Pons (tissue), 1 donor: ENCODE results near the gene SHTN1.

Experiments
- DNase-seq: peaks from one replicate; pipeline ENCODE4 v3.0.0-alpha.2; 2016; ENCODE audit warnings: low spot score

The SHTN1 gene

GRCh38 chr10:116870949-116871348 is 134.0 kb downstream of the SHTN1 start:
- DNase-seq, result no peak

- no peak for DNase-seq
These were observed 136.3 kb downstream of the SHTN1 start for GRCh38 chr10:116868722-116869121.

- DNase-seq, result no peak
These were observed 136.8 kb downstream of the SHTN1 start for GRCh38 chr10:116868198-116868676.

- DNase-seq, result no peak
These were observed 137.9 kb downstream of the SHTN1 start for GRCh38 chr10:116866987-116867595.

- no peak for DNase-seq
These were observed 138.9 kb downstream of the SHTN1 start for GRCh38 chr10:116866066-116866465.

- no peak for DNase-seq
These were observed 140.6 kb downstream of the SHTN1 start for GRCh38 chr10:116864436-116864835.

- DNase-seq, result no peak
These were observed 143.2 kb downstream of the SHTN1 start for GRCh38 chr10:116861796-116862195.

GRCh38 chr10:116857156-116857555 is 147.8 kb downstream of the SHTN1 start:
- DNase-seq, result no peak

GRCh38 chr10:116853701-116854100 is 151.3 kb downstream of the SHTN1 start:
- no peak for DNase-seq

- DNase-seq, result no peak
These were observed 151.7 kb downstream of the SHTN1 start for GRCh38 chr10:116853287-116853686.

GRCh38 chr10:116852246-116852645 is 152.7 kb downstream of the SHTN1 start:
- no peak for DNase-seq

GRCh38 chr10:116850058-116850611 is 154.9 kb downstream of the SHTN1 start:
- DNase-seq, result no peak

GRCh38 chr10:116849248-116850057 is 155.5 kb downstream of the SHTN1 start, which contains the start of gene ENO4:
TSS of gene ENO4 (plus strand) at chr10:116849499. CDS start at chr10:116849567, 68 bp downstream.
- peak; percentile 58 for DNase-seq

GRCh38 chr10:116848944-116849247 is 156.1 kb downstream of the SHTN1 start:
- no peak for DNase-seq

GRCh38 chr10:116848032-116848943 is 156.7 kb downstream of the SHTN1 start:
- DNase-seq, result no peak

- DNase-seq, result no peak
These were observed 159.2 kb downstream of the SHTN1 start for GRCh38 chr10:116845823-116846222.

- DNase-seq, result no peak
These were observed 164.5 kb downstream of the SHTN1 start for GRCh38 chr10:116840389-116841075.

GRCh38 chr10:116838143-116838725 is 166.8 kb downstream of the SHTN1 start:
- DNase-seq, result no peak

- no peak for DNase-seq
These were observed 168.0 kb downstream of the SHTN1 start for GRCh38 chr10:116836902-116837523.

- no peak for DNase-seq
These were observed 168.9 kb downstream of the SHTN1 start for GRCh38 chr10:116836083-116836482.

- no peak for DNase-seq
These were observed 169.3 kb downstream of the SHTN1 start for GRCh38 chr10:116835658-116836057.
